HG03571 (cell line): ENCODE results near the gene FOXR1.
"Not testable (repeated sequence)": the region's sequence is repeated elsewhere in the genome, so short reads cannot be mapped to it uniquely, and the experiment has no call there.

Experiments
- ATAC-seq: cut with Tn5 transposase; IDR thresholded peaks from one replicate; pipeline ENCODE4 v1.9.1; 2021; ENCODE audit not compliant: unreplicated experiment

The FOXR1 gene

DNA sequence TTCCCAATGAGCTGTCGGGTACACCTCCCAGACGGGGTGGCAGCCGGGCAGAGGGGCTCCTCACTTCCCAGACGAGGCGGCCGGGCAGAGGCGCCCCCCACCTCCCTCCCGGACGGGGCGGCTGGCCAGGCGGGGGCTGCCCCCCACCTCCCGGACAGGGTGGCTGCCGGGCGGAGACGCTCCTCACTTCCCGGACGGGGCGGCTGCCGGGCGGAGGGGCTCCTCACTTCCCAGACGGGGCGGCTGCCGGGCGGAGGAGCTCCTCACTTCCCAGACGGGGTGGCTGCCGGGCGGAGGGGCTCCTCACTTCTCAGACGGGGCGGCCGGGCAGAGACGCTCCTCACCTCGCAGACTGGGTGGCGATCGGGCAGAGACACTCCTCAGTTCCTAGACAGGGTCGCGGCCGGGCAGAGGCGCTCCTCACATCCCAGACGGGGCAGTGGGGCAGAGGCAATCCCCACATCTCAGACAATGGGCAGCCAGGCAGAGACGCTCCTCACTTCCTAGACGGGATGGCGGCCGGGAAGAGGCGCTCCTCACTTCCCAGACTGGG is 20.0 kb downstream of the FOXR1 start:
- ATAC-seq: not testable (repeated sequence)

- peak; percentile 27 for ATAC-seq
Observed at GRCh38 chr11:118996926-118997626, 25.5 kb downstream of the FOXR1 start.

DNA sequence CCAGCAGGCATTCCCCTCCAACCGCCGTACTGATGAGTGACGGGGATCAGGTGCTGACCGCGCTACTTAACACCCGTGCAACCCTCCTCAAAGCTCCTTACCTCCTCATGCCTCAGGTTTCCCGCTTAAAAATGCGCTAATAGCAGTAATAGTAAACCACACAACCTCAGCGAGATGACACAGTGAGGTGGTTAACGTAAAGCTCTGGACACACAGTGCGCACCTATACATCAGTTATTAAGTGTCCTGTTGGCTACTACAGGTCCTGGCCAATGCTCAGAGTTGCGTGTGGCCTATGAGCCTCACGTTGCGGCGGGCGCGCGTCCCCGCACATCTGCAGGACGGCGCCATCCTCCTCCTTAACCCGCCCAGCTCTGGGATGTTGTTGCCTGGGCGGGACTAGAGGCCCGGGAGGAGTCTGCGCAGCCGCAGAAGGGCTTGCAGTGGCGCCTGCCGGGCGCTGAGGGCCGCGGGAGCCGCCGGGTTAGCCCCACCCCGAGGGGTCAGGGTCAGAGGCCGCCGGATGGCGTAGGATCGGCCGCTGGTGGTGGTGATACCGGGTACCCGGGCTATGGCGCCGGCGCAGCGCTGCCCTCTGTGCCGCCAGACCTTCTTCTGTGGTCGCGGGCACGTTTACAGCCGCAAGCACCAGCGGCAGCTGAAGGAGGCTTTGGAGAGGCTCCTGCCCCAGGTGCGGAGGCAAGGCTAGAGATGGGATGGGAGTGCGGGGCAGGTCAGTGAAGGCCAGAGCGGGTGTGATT is 26.2 kb downstream of the FOXR1 start, which contains the start of gene CENATAC:
Gene CENATAC (plus strand): TSS at position 512 of the 761 bp plus-strand sequence. CDS start 60 bp downstream, at position 572.
- ATAC-seq: peak; percentile 72

- ATAC-seq: peak; percentile 14
Observed at GRCh38 chr11:118998388-118998717, 26.8 kb downstream of the FOXR1 start.

GRCh38 chr11:118998822-118999221 is 27.3 kb downstream of the FOXR1 start:
- ATAC-seq: no peak

DNA sequence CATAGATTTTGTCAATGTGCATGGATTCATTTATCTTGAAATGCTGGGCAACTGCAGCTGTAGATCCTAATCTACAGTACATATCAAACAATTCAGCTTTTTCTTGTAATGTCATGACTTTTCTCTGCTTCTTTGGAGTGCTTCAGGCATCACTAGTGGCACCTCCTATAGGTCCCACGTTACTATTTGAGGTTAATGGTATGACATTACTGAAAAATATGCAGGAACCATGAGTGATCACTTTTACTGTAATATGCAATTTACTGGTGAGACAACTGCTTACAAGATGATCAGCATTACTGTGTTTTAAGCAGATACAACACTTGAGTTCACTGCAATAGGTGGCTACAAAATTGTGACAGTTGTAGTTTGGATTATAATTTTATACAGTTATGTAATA is 29.3 kb downstream of the FOXR1 start:
- ATAC-seq: no peak

- no peak for ATAC-seq
Observed at GRCh38 chr11:119006656-119007055, 35.1 kb downstream of the FOXR1 start.

GRCh38 chr11:119011476-119012053 is 40.0 kb downstream of the FOXR1 start:
- ATAC-seq: no peak

DNA sequence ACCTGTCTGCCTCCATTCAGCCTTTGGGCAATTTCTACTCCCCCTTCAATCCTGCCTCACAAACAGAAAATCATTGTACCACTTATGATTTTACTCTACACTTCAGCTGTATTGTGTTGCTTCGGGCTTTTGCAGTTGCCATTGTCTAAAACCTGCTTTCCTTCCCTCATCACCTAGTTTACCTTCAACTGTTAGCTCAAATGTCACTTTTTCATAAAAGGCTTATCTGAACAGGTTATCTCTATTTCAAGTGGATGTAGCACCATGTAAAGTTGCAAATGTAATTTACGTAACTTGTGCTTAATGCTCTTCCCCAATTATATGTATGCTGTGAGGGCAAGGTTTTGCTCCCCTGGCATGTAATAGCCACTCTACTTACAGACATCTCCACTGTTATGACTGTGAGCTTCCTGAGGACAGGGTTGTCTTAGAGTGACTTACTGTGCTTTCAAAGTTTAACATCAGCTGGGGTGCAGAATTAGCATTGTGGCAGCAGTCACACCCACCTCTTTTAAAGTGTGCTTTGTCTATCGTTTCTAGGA is 41.1 kb downstream of the FOXR1 start:
- ATAC-seq: no peak

GRCh38 chr11:119014209-119014924 is 42.8 kb downstream of the FOXR1 start:
- ATAC-seq: no peak

GRCh38 chr11:119015054-119015611 is 43.6 kb downstream of the FOXR1 start:
- ATAC-seq: no peak

GRCh38 chr11:119016216-119017009 is 44.9 kb downstream of the FOXR1 start:
- no peak for ATAC-seq

- ATAC-seq: not testable (repeated sequence)
Observed at GRCh38 chr11:119017377-119017776, 45.8 kb downstream of the FOXR1 start.

DNA sequence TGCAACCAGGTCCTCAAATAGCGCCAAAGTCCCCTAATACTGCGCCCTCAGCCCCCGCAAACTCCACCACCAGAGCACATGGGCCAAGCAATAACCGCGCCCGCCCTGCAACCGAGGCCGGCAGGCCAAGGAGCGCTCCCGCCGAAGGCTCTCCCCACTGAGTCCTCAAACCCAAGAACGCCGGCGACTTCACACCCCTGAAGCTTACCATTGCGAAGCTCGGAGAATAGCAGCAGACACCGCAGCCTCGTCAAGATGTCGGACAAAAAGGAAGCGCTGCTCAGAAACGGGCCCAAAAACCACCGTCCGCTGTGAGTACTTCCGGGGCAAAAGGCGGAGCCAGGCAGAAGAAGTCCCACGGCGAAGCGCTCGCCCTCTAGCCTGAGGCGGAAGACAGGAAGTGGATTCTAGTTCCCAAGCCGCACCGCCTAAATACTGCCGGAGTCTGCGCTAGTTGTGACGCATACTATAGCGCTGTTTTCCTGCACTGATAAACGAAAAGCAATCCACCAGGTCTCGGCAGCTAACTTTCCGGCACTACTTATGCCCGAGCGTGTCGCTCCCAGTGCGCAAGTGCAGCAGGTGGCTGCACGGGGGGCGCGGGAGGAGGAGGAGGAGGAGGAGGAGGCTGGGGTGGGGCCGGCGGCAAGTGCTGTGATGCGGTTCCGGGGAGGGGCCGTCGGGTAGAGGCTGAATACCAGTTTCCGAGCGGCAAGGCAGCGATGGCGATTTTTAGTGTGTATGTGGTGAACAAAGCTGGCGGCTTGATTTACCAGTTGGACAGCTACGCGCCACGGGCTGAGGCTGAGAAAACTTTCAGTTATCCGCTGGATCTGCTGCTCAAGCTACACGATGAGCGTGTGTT is 46.7 kb downstream of the FOXR1 start, which contains the start of the genes RPS25 and TRAPPC4:
Gene RPS25 (minus strand): TSS at position 270 of the 865 bp plus-strand sequence. CDS start 59 bp downstream, at position 211.
Gene TRAPPC4 (plus strand): TSS at position 693 of the 865 bp plus-strand sequence. CDS start 30 bp downstream, at position 723.
- peak; percentile 84 for ATAC-seq

GRCh38 chr11:119019996-119020395 is 48.4 kb downstream of the FOXR1 start:
- ATAC-seq: no peak

DNA sequence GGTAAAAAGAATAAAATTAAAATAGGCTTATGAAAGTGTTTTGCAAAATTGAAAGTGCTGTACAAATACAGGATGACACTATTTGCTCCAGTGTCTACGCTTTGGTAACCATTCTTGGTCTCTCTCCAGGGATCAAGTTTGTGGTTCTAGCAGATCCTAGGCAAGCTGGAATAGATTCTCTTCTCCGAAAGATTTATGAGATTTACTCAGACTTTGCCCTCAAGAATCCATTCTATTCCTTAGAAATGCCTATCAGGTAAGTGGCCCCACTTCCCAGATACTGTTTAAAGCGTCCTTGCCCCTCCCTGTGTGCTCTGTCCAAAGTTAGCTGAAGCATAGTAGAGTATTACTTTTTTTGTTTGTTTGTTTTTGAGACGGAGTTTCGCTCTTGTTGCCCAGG is 50.1 kb downstream of the FOXR1 start:
- ATAC-seq: no peak

DNA sequence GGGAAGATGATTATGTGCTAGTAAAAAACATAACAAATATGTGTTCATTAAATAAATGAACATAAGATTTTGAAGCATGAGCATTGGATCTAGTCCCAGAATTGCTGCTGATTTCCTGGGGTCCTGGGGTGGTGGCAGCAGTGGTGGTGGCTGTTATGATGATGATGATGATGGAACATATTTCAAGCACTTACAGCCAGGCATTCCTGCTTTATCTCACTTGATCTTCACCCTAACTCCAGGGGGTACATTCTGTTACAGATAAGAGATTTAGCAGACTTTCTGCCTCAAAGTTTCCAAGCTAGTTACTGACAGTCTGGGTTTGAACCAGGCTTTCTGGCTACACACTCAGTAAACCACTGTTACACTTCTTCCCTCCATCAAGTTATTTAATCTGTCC is 52.2 kb downstream of the FOXR1 start:
- no peak for ATAC-seq

DNA sequence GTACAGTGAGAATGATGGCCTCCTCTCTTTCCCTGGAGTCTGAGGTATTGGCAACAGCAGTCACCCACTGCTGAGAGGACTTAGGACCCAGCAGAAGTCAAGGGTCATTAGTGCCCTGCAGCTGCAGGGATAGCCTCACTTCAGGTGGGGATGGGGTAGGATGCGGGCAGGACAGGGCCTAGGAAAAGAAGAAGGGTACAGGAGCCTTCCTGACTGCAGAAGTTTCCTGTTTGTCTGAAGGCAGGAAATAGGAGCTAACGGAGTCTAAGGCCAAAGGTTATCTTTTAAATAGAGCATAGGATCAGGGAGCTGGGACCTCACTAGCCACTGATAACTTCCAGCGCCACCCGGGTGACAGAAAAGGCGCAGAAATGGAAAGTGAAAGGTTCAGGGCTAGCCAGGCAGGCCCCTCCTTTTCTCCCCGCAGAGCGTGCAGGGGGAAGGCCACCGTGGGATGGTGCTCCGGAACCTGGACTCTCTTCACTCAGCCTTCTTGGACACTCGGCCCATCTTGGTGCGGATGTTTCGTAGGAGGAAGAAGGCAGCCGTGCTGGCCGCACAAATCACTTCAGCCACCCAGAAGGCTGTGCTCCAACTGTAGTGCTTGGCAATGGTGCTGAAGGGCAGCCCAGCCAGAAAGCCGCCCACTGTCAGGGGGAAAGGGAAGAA is 53.0 kb downstream of the FOXR1 start:
- no peak for ATAC-seq
